Suprapubic skin (tissue), 4 donors: ENCODE results near the gene TRAPPC10.
"Not testable (repeated sequence)": the region's sequence is repeated elsewhere in the genome, so short reads cannot be mapped to it uniquely, and the experiment has no call there.

Experiments used
- CTCF ChIP-seq, 2 donors: fragments of 200-600 bp in 1 of 2; fragments of 450-650 bp in 1 of 2; sonication (generic) in 1 of 2; IDR thresholded peaks; one replicate each; pipeline ENCODE4 v1.5.1; 2016 to 2019; ENCODE audit warnings: antibody characterized with exemption in 2 of 2, mild to moderate bottlenecking in 1 of 2, moderate library complexity in 1 of 2
- EP300 ChIP-seq: sonication (generic); formaldehyde crosslinking; IDR thresholded peaks from one replicate; pipeline ENCODE4 v1.6.1; 2017; ENCODE audit warnings: antibody characterized with exemption
- POLR2A ChIP-seq, 2 donors: fragments of 450-650 bp; IDR thresholded peaks; one replicate each; pipeline ENCODE4 v1.6.1; 2017; ENCODE audit warnings: antibody characterized with exemption in 2 of 2, mild to moderate bottlenecking in 2 of 2, moderate library complexity in 2 of 2
- POLR2AphosphoS5 ChIP-seq, 3 donors: sonication (generic); formaldehyde crosslinking; IDR thresholded peaks; one replicate each; pipeline ENCODE4 v1.6.1; 2017; ENCODE audit warnings: antibody characterized with exemption in 3 of 3

GRCh38 chr21:44145616-44146015 lies 133.5 kb downstream of the TRAPPC10 start:
- TF ChIP-seq CTCF (IDR thresholded peaks at IDR 0.05); POLR2A (IDR thresholded peaks at IDR 0.05); POLR2AphosphoS5 (IDR thresholded peaks at IDR 0.05); EP300: not testable (repeated sequence)
